GM19463 (cell line): Measurements from ENCODE around the gene AMPH.

Experiments used
- ATAC-seq: cut with Tn5 transposase; IDR thresholded peaks from one replicate; pipeline ENCODE4 v1.9.1; 2021; ENCODE audit warnings: mild to moderate bottlenecking, moderate library complexity; ENCODE audit not compliant: unreplicated experiment

Gene AMPH

GRCh38 chr7:38463277-38464225, 167.6 kb downstream of the AMPH start:
- peak; percentile 91 for ATAC-seq

GRCh38 chr7:38462819-38463218, 168.4 kb downstream of the AMPH start:
- no peak for ATAC-seq

GRCh38 chr7:38461887-38462286, 169.3 kb downstream of the AMPH start:
- ATAC-seq, result no peak

GRCh38 chr7:38453826-38454225, 177.3 kb downstream of the AMPH start:
- ATAC-seq, result no peak

- ATAC-seq, result no peak
Observed at GRCh38 chr7:38453168-38453567, 178.0 kb downstream of the AMPH start.

- no peak for ATAC-seq
Observed at GRCh38 chr7:38452681-38453108, 178.5 kb downstream of the AMPH start.

- no peak for ATAC-seq
Observed at GRCh38 chr7:38451840-38452239, 179.3 kb downstream of the AMPH start.

- no peak for ATAC-seq
Observed at GRCh38 chr7:38448584-38449234, 182.5 kb downstream of the AMPH start.

GRCh38 chr7:38448054-38448453, 183.1 kb downstream of the AMPH start:
- no peak for ATAC-seq

GRCh38 chr7:38438970-38439369, 192.2 kb downstream of the AMPH start:
- ATAC-seq, result no peak

GRCh38 chr7:38432671-38433070, 198.5 kb downstream of the AMPH start:
- no peak for ATAC-seq

GRCh38 chr7:38432080-38432479, 199.1 kb downstream of the AMPH start:
- no peak for ATAC-seq

GRCh38 chr7:38429057-38429456, 202.1 kb downstream of the AMPH start:
- ATAC-seq, result no peak

GRCh38 chr7:38428041-38428440, 203.1 kb downstream of the AMPH start:
- no peak for ATAC-seq

GRCh38 chr7:38427279-38427955, 203.8 kb downstream of the AMPH start:
- no peak for ATAC-seq

GRCh38 chr7:38425509-38425908, 205.7 kb downstream of the AMPH start:
- ATAC-seq, result no peak

GRCh38 chr7:38424750-38425463, 206.3 kb downstream of the AMPH start:
- no peak for ATAC-seq

- peak; percentile 47 for ATAC-seq
Observed at GRCh38 chr7:38413784-38414183, 217.4 kb downstream of the AMPH start.

GRCh38 chr7:38411404-38411803, 219.8 kb downstream of the AMPH start:
- ATAC-seq, result no peak

GRCh38 chr7:38410056-38410455, 221.1 kb downstream of the AMPH start:
- ATAC-seq, result no peak

GRCh38 chr7:38409531-38409930, 221.6 kb downstream of the AMPH start:
- no peak for ATAC-seq
